Mesendoderm (in vitro differentiated cells): ENCODE data around the gene ZNF814.
"Not testable (repeated sequence)": the region's sequence is repeated elsewhere in the genome, so short reads cannot be mapped to it uniquely, and the experiment has no call there.

ENCODE experiments used
- DNase-seq: peaks from one replicate; pipeline ENCODE4 v3.0.0; 2013
- H2AK5ac ChIP-seq: 2 replicates; pipeline ENCODE4 v1.6.1; 2013; ENCODE audit warnings: low read length, inconsistent platforms
- H2BK120ac ChIP-seq: 2 replicates; pipeline ENCODE4 v1.6.1; 2013; ENCODE audit warnings: low read depth, mild to moderate bottlenecking, low read length, moderate library complexity, mixed read lengths
- H2BK15ac ChIP-seq: replicated peaks from 2 replicates; pipeline ENCODE4 v1.6.1; 2013; ENCODE audit warnings: low read depth, mild to moderate bottlenecking, moderate library complexity
- H2BK5ac ChIP-seq: 2 replicates; pipeline ENCODE4 v1.6.1; 2013; ENCODE audit warnings: low read length, inconsistent platforms
- H3K18ac ChIP-seq: 2 replicates; pipeline ENCODE4 v1.6.1; 2013; ENCODE audit warnings: mild to moderate bottlenecking, low read length, mixed read lengths
- H3K23ac ChIP-seq: one replicate; pipeline ENCODE4 v1.6.1; 2013; ENCODE audit warnings: low read length
- H3K27ac ChIP-seq: 2 replicates; pipeline ENCODE4 v1.5.1; 2013; ENCODE audit warnings: low read depth, mild to moderate bottlenecking, inconsistent platforms, low read length, moderate library complexity
- H3K27me3 ChIP-seq: 2 replicates; pipeline ENCODE4 v1.6.1; 2013; ENCODE audit warnings: low read length, control low read depth, mild to moderate bottlenecking, inconsistent platforms; ENCODE audit not compliant: insufficient read depth, poor library complexity
- H3K36me3 ChIP-seq: 2 replicates; pipeline ENCODE4 v1.6.1; 2013; ENCODE audit warnings: low read length, inconsistent platforms; ENCODE audit not compliant: control insufficient read depth, insufficient read depth
- H3K4ac ChIP-seq: one replicate; pipeline ENCODE4 v1.6.1; 2013; ENCODE audit warnings: low read depth, mild to moderate bottlenecking, low read length, moderate library complexity
- H3K4me1 ChIP-seq: 2 replicates; pipeline ENCODE4 v1.6.1; 2013; ENCODE audit warnings: low read depth, low read length, inconsistent platforms; ENCODE audit not compliant: control insufficient read depth
- H3K4me2 ChIP-seq: 2 replicates; pipeline ENCODE4 v1.6.1; 2013; ENCODE audit warnings: low read length
- H3K4me3 ChIP-seq: 2 replicates; pipeline ENCODE4 v1.5.1; 2013; ENCODE audit warnings: mild to moderate bottlenecking, low read length
- H3K56ac ChIP-seq: one replicate; pipeline ENCODE4 v1.6.1; 2013; ENCODE audit warnings: low read length
- H3K79me1 ChIP-seq: 2 replicates; pipeline ENCODE4 v1.6.1; 2013; ENCODE audit warnings: low read length, inconsistent platforms
- H3K79me2 ChIP-seq: 2 replicates; pipeline ENCODE4 v1.6.1; 2013; ENCODE audit warnings: mild to moderate bottlenecking, low read length; ENCODE audit not compliant: control insufficient read depth, insufficient read depth
- H3K9ac ChIP-seq: 2 replicates; pipeline ENCODE4 v1.6.1; 2013; ENCODE audit warnings: low read length, inconsistent platforms
- H4K5ac ChIP-seq: one replicate; pipeline ENCODE4 v1.6.1; 2013; ENCODE audit warnings: low read length
- H4K8ac ChIP-seq: one replicate; pipeline ENCODE4 v1.6.1; 2013; ENCODE audit warnings: low read depth, mild to moderate bottlenecking, control low read depth, low read length, moderate library complexity
- WGBS: extraction: QIAGEN DNeasy Blood & Tissue Kit; methylation state at CpG from one replicate; pipeline ENCODE4 v1.1.7; 2013; ENCODE audit warnings: low lambda C conversion rate, missing lambda C conversion rate; ENCODE audit not compliant: insufficient coverage; ENCODE audit errors: extremely low coverage; 5-methylcytosine and 5-hydroxymethylcytosine counted together

The ZNF814 gene

GRCh38 chr19:57870225-57870624, 18.6 kb downstream of the ZNF814 start:
- no peak overlapping the region for H3K18ac ChIP-seq
- no peak for DNase-seq
- peaks cover 6% of the 10 kb centered on the region for H3K79me1 ChIP-seq
- H3K56ac ChIP-seq, result no peak overlapping the region
- no peaks in the 10 kb centered on the region for H3K27me3 ChIP-seq
- H2BK5ac ChIP-seq, result no peak overlapping the region
- H3K36me3 ChIP-seq, result peaks cover 9% of the 10 kb centered on the region
- peaks cover 8% of the 10 kb centered on the region for H3K79me2 ChIP-seq
- no peak overlapping the region for H3K23ac ChIP-seq
- no peak overlapping the region for H3K4me2 ChIP-seq
- H2BK15ac ChIP-seq, result no peak overlapping the region
- H3K4me3 ChIP-seq, result no peak overlapping the region
- H3K9ac ChIP-seq, result no peak overlapping the region
- no peak overlapping the region for H4K5ac ChIP-seq
- no peak overlapping the region for H2BK120ac ChIP-seq
- no peak overlapping the region for H4K8ac ChIP-seq
- H2AK5ac ChIP-seq, result no peak overlapping the region
- H3K4ac ChIP-seq, result no peak overlapping the region
- no CpG with 5 or more reads among the region's 2 CpGs for WGBS
- H3K27ac ChIP-seq, result no peak overlapping the region
- H3K4me1 ChIP-seq, result no peaks in the 10 kb centered on the region

- no CpG with 5 or more reads among the region's 6 CpGs for WGBS
- not testable (repeated sequence) for H3K36me3 ChIP-seq, H2AK5ac ChIP-seq
Observed at GRCh38 chr19:57869655-57870054, 19.2 kb downstream of the ZNF814 start.

GRCh38 chr19:57867868-57868492, 20.9 kb downstream of the ZNF814 start:
- no peak overlapping the region for H2BK120ac ChIP-seq
- H2BK5ac ChIP-seq, result no peak overlapping the region
- peaks cover 6% of the 10 kb centered on the region for H3K79me1 ChIP-seq
- no CpG with 5 or more reads among the region's 7 CpGs for WGBS
- H3K4me1 ChIP-seq, result no peaks in the 10 kb centered on the region
- no peak overlapping the region for H3K27ac ChIP-seq
- no peak overlapping the region for H3K56ac ChIP-seq
- no peak overlapping the region for H3K4me2 ChIP-seq
- H3K4me3 ChIP-seq, result no peak overlapping the region
- H3K9ac ChIP-seq, result no peak overlapping the region
- H2AK5ac ChIP-seq, result no peak overlapping the region
- no peaks in the 10 kb centered on the region for H3K27me3 ChIP-seq
- no peak overlapping the region for H4K5ac ChIP-seq
- no peak overlapping the region for H3K4ac ChIP-seq
- peaks cover 4% of the 10 kb centered on the region for H3K36me3 ChIP-seq
- H3K79me2 ChIP-seq, result peaks cover 8% of the 10 kb centered on the region
- no peak overlapping the region for H2BK15ac ChIP-seq
- no peak overlapping the region for H3K23ac ChIP-seq
- H3K18ac ChIP-seq, result no peak overlapping the region
- no peak for DNase-seq
- no peak overlapping the region for H4K8ac ChIP-seq

More at GRCh38 chr19:57869655-57870054, 19.2 kb downstream of the ZNF814 start:
- H3K4me2 ChIP-seq, H2BK5ac ChIP-seq, H3K79me2 ChIP-seq, H3K18ac ChIP-seq, H3K4me1 ChIP-seq, H2BK120ac ChIP-seq, H3K9ac ChIP-seq, H3K79me1 ChIP-seq, H3K4ac ChIP-seq, H3K27me3 ChIP-seq, H4K8ac ChIP-seq, H4K5ac ChIP-seq, H2BK15ac ChIP-seq, H3K23ac ChIP-seq, H3K56ac ChIP-seq, H3K27ac ChIP-seq, H3K4me3 ChIP-seq, DNase-seq: not testable (repeated sequence)

- not testable (repeated sequence) for H2BK120ac ChIP-seq, H4K8ac ChIP-seq, H2AK5ac ChIP-seq, H3K56ac ChIP-seq, H3K27ac ChIP-seq, H3K4ac ChIP-seq, H3K79me1 ChIP-seq, H3K4me3 ChIP-seq, H4K5ac ChIP-seq, H3K23ac ChIP-seq, H3K79me2 ChIP-seq, H3K27me3 ChIP-seq, H2BK5ac ChIP-seq, H3K4me1 ChIP-seq, DNase-seq, H3K18ac ChIP-seq, H3K4me2 ChIP-seq, H2BK15ac ChIP-seq, H3K9ac ChIP-seq
- no CpG with 5 or more reads among the region's 3 CpGs for WGBS
- H3K36me3 ChIP-seq, result peaks cover 13% of the 10 kb centered on the region
Observed at GRCh38 chr19:57862351-57862750, 26.5 kb downstream of the ZNF814 start.

- not testable (repeated sequence) for H3K79me1 ChIP-seq, H3K9ac ChIP-seq, H3K4me1 ChIP-seq, H3K36me3 ChIP-seq, H3K18ac ChIP-seq, H3K27ac ChIP-seq, H2BK5ac ChIP-seq, H2AK5ac ChIP-seq, H4K8ac ChIP-seq, H3K23ac ChIP-seq, H3K56ac ChIP-seq, H3K4me3 ChIP-seq, DNase-seq, H4K5ac ChIP-seq, H2BK120ac ChIP-seq, H3K4ac ChIP-seq, H3K27me3 ChIP-seq, H3K4me2 ChIP-seq, H2BK15ac ChIP-seq
- peaks cover 22% of the 10 kb centered on the region for H3K79me2 ChIP-seq
- no CpG with 5 or more reads among the region's 2 CpGs for WGBS
Observed at GRCh38 chr19:57854117-57854516, 34.7 kb downstream of the ZNF814 start.
